DOHH2 (cell line): Measurements from ENCODE around the gene NLRP4.

Experiments used
- CTCF ChIP-seq: fragments of 200-600 bp; sonication (generic); IDR thresholded peaks from one replicate; pipeline ENCODE4 v1.5.1; 2014; ENCODE audit warnings: antibody characterized with exemption, mild to moderate bottlenecking, low read depth, low read length; ENCODE audit not compliant: poor library complexity, severe bottlenecking
- EZH2phosphoT487 ChIP-seq: fragments of 200-600 bp; sonication (generic); IDR thresholded peaks from 2 replicates; pipeline ENCODE4 v1.6.1; 2017; ENCODE audit warnings: borderline replicate concordance, mild to moderate bottlenecking, antibody characterized with exemption, low read length, moderate library complexity, mixed read lengths

DNA sequence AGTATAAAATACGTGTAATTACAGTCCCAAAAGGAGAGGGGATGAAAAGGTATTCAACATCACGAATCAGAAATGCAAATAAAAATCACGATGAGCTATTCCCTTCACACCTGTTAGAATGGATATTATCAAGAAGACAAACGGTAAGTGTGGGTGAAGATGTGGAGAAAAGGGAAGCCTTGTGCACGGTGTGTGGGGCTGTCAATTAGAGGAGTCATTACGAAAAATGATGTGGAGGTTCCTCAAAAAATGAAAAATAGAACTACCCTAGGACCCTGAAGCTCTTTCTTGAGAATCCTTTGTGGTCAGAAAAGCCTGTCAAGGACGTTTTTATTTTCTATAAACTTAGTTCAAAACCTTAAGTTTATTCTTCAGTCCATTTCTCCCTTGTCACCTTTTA lies 23.9 kb upstream of the NLRP4 start:
- TF ChIP-seq CTCF (no peak), EZH2phosphoT487 (no peak)
